Activated CD8-positive, alpha-beta memory T cell treated with anti-CD3 and anti-CD28 coated beads, Interleukin-2, amount 50 U/mL, for 24 hours (primary cell): Measurements from ENCODE around the gene ELMO1.

Experiments
- DNase-seq: peaks from one replicate; pipeline ENCODE4 v3.0.0-alpha.2; 2020; ENCODE audit errors: extremely low read depth

ELMO1 gene

DNA sequence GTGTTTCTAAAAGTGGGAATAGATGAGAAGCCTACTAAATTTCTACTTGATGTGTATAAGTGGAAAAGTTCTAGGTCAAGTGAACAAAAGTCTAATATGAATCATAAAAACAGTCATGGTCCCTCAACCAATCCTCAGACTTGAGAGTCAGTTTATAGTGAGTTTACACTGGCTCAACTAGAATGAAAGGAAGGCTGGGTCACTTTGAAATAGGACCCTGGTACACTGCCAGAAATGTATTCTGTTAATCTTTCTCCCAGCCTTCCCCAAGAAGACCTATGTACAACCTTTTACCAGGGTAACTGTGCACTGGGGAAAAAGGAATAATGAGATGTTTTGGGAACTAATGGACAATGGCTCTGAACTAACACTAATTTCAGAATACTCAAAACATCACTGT lies 17.3 kb downstream of the ELMO1 start:
- no peak for DNase-seq

DNA sequence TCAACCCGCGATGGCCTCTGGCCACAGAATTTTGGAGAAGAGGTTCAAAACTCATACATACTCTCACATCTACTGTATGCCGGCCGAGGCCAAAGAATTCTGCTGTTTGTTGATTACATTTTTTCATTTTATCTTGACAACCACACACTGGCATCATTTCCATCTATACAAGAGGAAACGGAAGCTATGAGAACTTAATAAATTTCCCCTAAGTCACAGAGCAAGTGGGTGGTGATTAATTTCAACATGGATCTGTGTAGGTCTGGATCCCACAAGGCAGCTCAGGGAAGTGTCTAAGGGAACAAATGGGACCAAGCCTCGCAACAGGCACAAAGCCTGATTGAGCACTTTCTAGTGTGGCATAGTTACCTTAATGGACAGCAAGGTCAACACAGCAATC lies 18.0 kb downstream of the ELMO1 start:
- no peak for DNase-seq

DNA sequence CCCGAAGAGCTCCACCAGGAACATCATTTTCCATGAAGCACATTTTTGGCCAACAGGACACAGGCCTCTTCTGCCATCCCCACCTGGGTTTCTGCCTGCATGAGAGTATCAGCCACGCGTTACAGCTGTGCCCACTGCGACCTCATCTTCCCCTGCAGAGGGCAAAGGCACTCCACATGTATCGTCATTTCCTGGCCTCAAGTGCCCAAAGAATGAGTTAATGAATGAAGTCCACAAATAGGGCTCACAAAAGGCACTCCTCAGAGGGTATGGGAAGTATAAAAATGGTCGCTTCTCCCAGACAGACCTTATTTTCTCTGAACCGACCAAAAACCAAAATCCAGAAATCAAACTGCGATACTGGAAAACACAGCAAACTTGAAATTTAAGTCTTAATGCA lies 18.5 kb downstream of the ELMO1 start:
- no peak for DNase-seq

DNA sequence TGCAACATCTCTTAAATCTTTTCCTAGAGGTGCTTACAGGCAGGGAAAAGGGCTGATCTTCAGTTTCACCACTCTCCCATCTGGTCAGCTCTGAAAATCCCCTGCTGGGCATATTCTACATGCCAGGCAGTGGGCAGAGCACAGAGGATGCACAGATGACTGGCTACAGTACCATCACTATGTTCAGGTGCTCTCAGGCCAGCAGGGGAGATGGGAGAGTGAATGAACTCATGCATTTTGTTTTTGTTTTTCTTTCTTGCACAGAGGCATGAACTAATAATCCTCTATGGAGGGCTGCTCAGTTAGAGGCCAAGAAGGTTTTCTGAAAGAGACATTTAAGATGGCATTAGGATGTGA lies 19.3 kb downstream of the ELMO1 start:
- DNase-seq = no peak

DNA sequence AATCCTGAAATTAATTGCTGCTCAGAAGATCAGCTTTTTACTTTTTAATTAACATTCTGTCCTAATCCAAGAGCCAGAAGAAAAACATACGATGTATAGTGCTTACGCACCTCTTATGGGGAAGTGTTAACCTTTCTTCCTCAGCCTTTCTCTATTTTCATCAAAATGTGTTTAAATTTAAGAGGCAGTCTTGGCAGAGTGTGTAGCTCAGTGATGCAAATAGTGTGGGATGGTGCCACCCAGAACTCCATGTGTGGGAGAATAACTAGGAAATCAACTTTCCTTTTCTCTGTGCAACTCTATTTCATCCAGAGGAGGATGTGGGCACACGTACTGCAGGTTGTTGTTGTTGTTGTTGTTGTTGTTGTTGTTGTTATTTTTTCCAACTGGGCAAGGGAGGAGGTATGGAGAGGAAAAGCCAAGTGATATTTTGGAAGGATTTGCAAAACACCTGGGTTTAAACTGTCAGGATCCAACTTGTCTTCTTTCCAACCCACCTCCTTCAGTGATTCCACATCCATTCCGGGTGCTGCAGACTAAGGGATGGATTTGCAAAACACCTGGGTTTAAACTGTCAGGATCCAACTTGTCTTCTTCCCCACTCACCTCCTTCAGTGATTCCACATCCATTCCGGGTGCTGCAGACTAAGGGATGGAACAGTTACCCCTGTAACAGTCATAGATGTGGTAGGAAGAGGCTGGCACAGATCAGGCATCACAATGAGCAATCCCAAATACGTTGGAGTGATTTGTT lies 19.8 kb downstream of the ELMO1 start:
- no peak for DNase-seq

DNA sequence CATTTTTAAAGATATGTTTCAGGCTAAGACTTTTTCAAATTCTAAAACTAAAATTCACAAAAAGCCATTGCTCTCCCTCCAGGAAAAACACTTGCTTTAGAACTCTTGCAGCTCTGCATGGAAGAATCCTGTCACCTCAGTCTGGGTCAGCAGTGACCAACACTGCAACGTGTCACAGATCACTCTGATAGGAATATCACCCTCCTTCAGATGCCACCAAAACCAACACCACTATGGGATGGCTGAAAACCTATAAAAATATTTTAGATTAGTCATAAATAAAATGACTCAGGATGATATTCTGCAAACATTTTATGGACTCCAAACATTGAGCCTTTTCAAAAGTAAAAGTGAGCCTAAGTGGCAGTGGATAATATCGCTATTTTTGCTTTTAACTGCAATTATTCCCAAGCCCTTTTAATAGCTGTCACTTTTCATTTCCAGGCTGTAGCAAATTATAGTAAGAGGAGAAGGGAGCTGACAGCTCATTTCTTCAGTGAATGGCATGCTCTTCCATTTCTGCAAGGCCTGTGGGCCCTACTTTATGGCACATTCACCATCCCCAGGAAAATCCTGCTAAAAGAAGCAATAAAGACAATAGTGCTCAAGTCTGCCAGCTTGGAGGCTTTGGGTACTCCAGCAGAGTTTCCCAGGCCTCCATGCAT lies 21.3 kb downstream of the ELMO1 start:
- DNase-seq = no peak

DNA sequence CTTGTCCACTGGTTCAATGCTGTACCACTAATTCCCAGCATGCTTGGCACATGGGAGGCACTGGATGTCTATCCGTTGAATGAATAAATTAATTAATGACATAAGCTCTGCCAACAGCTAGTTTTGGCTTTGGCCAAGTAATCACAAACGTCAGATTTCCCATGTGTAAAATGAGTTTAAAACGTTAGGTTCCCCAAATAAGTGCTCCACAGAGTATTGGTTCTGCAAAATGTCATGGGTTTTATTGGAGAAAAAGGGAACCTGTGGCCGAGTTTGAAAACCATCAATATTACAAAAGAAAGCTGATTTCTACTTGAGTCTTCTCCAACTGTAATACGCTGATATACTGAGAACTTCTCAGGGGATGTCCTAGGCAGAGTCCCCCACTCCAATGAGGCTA lies 23.2 kb downstream of the ELMO1 start:
- no peak for DNase-seq

DNA sequence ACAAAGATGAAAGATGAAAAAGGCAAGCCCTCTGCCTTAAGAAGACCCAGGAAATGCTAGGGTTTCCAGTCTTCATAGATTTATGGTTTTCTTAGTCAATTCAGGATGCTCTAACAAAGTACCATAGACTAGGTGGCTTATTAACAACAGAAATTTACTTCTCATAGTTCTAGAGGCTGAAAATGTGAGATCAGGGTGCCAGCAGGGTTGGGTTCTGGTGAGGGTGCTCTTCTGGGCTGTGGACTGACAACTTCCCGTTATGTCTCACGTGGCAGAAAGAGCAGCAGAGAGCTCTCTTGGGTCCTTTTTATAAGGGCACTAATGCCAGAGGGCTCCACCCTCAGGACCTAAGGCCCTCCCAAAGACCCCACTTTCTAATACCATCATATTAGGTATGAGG lies 23.7 kb downstream of the ELMO1 start:
- DNase-seq = no peak

DNA sequence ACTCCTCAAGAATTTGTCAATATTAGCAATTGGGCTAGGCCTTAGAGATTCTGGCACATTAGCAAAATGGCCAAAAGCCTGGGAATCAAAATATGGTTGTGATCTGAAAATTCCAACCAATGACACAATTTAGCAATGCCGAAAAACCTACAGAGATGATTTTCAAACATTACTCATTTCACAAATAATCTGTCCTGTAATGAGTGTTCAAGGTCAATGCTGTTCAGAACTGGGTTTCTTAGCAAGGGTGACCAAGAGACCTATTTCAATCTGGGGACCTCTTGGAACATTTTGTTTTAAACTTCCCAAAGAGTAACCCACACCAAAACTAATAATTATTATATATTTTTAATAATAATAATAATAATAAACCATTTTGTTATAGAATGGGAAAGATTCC lies 24.1 kb downstream of the ELMO1 start:
- DNase-seq = no peak

DNA sequence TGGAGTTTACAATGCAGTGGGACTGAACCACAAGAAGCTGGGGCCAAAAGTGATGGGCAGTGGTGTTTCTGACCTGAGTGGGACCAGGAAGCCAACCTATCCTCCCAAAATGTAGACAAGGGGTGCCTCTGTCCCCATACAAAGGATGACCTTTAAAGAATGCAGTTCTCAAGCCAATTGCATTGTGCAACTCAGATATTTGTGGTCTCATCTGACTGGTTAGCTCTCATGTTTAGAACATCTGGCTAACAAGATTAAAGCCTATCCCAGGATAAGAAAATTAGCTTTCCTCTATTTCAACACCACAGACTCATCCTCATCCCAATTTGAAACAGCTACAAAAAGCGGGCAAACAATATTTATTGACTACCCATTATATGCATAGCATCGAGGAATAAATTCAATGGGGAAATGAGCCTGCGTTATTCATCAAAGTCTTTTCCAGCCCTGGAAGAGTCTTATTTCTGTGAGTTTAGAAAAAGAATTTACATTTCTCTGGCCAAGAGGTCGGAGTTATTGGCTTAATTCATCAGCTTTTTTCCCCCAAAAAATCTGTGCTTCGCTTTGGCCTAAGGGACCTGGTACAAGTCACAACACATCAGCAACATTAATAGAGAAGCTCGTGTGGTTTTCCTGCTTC lies 26.7 kb downstream of the ELMO1 start:
- no peak for DNase-seq

DNA sequence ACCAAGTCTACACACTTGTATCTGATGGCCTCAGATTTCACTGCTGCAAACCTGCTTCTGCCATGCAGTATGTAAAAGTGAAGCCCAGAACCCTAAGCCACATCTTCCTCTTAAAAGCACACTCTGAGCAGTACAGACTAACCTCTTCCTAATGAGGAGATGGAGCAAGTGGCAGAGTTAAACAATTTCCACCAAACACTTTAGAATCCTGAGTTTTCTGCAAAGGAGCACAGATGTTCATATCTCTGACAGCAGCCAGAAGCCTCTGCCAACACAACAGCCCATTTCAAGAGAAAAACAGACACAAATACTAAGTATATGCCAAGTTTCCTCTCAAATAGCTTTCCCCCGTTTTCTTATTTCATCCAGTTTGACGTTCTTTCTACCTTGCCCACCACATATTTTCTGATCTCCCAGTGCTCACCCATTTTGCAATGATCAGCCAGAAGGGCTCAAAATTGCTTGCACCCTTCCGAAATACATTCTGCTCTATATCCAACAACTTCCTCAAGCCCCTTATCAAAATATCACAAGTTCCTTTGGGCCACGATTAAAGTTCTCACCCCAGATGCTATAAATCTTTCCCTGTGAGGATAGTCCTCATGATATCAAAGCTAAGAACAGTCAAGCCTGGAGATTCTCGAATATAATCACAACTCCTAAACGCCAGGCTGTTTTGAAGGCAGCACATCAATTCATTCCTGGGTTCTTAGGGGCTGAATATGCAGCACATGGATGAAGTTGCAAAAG lies 27.5 kb downstream of the ELMO1 start:
- no peak for DNase-seq

DNA sequence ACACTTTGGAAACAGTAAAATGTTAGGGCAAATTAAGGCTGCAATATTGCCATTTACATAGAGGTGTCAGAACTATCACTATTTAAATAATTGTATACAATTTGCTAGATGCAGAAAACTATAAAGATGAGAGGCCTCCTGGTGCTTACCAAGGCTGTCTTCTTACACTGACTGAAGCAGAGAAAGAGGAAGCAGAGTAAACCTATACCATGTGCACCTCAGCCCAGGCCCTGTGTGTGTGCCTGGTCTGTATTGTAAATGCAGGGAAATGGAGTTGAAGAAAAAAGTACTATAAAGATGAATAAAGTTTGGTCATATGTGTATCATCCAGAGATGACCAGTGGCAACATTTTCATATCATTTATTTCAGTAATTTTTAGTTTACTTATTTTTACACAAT lies 29.2 kb downstream of the ELMO1 start:
- DNase-seq = no peak

DNA sequence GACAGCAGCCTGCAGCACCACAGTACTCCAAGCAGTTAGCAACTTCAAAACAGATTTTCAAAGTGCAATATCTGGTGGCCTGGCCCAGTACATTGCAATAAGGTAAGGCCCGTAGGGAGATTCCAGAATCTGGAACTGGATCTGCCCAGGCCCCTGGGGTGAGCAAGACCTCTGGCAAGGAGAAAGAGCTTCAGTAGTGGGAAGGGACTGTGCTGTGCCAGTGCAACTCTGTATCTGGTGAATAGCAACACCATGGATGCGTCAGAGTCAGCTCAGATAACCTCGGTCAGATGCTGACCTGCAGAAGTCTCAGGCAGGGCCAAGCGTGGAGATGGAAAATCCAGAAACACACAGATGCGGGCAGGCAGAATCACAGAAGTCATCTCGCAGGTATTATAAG lies 30.3 kb downstream of the ELMO1 start:
- no peak for DNase-seq

DNA sequence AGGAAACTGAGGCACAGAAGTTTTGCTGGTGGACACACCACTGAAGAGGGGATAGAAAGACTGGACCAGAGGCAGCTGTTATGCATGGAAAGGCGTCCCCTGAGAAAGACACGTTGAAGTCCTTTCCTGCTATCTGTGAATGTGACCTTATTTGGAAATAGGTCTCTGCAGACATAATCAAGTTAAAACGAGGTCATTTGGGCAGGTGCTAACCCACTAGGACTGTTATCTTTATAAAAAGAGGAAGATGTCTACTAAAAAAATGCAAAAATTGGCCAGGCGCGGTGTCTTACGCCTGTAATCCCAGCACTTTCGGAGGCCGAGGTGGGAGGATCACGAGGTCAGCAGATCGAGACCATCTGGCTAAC lies 31.6 kb downstream of the ELMO1 start:
- DNase-seq = no peak

DNA sequence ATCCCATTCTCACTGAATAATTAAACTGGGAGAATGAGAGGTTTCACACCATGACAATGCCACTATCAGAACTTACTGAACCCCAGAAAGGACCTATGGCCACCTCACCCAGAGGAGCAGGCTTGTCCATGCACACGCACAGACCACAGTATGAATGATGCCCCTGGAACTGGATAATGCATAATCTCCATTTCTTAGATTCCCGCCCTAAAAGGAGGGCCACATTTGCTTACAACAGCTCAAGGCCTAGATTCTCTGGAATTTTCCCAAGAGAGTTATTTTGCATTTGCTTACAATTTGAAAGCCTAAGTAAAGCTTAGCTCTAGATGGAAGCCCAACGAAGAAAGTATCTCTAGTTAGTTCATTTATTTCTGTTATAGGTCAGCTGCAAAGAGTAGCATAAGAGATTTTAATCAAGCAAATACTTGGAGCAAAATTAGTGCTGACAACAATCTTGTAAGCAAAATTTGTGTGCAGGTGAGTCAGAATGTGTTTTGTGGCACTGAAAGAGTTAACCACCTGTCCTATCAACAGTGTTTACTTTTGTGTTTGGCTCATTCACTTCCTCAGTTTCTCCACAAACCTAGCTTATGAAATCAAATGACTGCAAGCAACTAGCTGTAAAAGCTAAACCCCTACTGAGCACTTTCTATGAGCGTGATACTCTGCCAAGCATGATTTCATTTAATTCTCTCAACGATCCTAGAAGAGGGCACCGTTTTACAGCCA lies 32.1 kb downstream of the ELMO1 start:
- no peak for DNase-seq

DNA sequence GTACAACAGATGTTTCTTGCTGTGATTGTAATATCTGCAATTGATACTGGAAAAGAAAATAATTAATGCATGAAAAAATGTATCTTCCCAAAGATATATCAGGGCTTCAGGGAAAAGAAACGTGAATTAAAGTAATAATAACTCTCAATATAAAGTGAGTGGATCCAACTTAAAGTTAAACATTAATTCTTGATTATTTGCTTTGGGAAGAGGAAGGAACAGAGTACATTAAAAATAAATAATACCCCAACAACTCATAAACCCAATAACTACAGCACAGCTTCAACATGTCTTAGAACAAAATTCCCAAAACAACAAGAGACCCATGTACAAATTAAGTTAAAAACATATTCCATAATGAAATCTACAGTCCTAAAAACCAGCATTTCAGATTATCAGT lies 33.0 kb downstream of the ELMO1 start:
- DNase-seq = no peak

DNA sequence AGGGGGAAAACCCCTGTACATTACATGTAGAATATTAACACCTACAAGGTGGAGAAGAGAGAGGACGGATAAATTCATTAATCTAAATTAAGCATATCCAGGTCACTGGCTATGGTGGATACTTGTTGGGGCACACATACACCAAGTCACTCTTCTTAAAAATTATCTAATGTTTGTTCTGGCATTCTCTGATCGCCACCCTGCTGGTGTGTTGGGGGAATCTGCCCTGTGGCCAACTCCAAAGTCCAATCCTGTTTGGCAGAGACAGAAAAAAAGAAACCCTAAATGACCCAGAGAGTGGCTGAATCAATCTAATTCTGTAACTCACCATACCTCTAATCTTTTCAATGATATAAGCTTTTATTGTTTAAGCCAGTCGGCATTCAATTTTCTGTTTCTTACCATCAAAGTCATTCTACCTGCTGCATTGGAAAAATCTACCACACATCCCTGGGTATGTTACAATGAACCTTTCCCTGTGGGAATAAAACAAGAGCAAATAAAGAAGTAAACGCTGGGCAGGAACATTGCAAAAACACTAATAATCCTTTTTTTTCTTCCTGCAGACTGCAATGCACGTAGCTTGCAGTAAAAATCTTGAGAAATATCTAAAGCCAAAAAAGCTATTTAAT lies 34.2 kb downstream of the ELMO1 start:
- DNase-seq = no peak

DNA sequence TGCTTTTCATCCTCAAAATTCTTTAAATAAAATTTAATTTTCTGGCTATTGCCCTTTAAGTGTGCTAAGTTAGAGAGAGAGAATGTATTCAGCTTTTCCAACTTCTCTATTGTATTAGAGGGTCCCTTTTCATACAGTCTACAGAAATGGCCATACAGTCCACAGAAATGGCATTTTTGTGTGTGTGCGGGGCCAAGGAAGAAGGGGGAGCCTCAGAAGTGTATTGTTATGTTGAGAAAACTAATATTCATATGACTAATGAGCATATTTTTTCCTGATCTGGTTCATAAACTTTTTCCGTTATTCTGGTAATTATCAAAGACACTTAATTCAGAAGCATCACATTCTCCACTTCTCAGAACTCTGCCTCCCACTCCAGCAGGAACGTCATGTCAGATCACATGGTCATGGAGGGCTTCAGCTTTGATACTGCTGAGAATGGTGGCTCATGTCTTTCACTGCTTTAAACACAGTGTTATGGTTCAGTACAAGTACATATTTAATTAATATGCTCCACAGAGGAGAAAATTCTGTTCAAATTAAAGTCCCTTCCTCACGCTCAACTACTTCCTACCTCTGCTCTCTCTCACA lies 37.1 kb downstream of the ELMO1 start:
- DNase-seq = no peak

DNA sequence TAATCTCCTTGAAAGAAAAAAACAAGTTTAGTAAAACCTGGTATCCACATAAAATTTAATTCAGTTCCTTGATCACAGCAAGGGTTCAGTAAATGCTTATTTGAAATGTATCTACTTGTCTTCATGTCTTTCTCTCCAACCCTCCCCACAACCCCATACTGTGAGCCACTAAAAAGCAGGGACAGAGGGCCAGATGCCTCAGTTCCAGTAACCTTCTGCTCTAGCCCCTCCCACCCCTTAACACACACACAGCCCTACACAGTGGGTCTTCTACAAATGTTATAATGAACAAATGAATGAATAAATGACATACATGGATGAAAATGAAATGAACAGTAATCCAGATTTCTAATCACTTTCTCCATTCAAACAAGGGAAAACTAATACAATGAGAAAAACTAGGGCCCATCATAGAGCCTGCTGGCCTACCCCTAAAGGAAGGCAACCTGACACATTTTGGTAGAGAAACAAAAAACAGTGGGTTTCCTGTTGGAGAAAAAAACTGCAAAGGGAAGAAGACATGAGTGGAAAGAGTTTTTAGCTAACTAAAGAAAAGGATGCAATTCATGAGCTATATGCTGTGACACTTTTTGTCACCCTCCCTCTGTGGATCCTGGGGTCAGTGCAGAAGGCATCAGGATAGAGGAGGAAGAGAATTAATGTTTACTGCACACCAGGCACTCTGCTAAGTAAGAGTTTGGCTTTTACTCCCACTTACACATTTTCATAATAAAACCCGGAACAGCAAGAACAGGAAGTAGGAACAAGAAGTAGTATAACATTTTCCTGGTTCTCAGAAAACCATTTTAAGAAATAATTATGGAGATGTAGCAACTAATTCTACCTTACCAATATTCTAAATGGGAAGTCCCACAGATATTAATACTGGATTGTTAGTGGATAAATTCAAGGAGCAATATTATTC lies 38.1 kb downstream of the ELMO1 start:
- no peak for DNase-seq

DNA sequence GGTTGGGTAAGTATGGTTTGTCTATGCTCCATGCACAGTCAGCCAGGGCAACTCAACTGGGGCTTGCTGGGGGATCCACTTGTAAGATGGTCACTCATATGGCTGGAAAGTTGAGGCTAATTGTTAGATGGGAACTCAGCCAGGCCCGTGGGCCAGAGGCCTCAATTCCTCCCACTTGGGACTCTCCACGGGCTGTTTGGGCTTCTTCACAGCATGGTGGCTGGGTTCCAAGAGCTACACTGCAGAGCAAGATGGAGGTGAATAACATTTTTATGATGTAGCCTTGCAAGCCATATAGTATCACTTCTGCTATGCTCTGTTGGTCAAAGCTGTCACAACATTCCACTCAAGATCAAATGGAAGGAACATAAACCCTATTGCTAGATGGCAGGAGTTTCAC lies 39.2 kb downstream of the ELMO1 start:
- DNase-seq = no peak
